Raji (cell line): ENCODE measurements around the gene PPP3CA.

Experiments
- POLR2A ChIP-seq: IDR thresholded peaks from 2 replicates; pipeline ENCODE4 v1.6.1; 2011; ENCODE audit warnings: low read depth, low read length, control low read depth; ENCODE audit not compliant: insufficient read depth

PPP3CA gene

GRCh38 chr4:101163936-101164335 lies 183.4 kb downstream of the PPP3CA start:
- TF ChIP-seq POLR2A, result no peak

- TF ChIP-seq POLR2A, result no peak
Measured at GRCh38 chr4:101162990-101163380, 184.3 kb downstream of the PPP3CA start.

- no peak for TF ChIP-seq POLR2A
Measured at GRCh38 chr4:101160792-101161592, 186.3 kb downstream of the PPP3CA start.

GRCh38 chr4:101158507-101158906 lies 188.8 kb downstream of the PPP3CA start:
- no peak for TF ChIP-seq POLR2A

GRCh38 chr4:101158134-101158482 lies 189.2 kb downstream of the PPP3CA start:
- TF ChIP-seq POLR2A, result no peak

GRCh38 chr4:101157415-101158133 lies 189.8 kb downstream of the PPP3CA start:
- TF ChIP-seq POLR2A, result no peak

GRCh38 chr4:101156619-101157310 lies 190.6 kb downstream of the PPP3CA start:
- TF ChIP-seq POLR2A, result no peak

- no peak for TF ChIP-seq POLR2A
Measured at GRCh38 chr4:101155945-101156344, 191.4 kb downstream of the PPP3CA start.

GRCh38 chr4:101155368-101155767 lies 192.0 kb downstream of the PPP3CA start:
- TF ChIP-seq POLR2A, result no peak

- TF ChIP-seq POLR2A, result no peak
Measured at GRCh38 chr4:101153653-101154052, 193.7 kb downstream of the PPP3CA start.

- TF ChIP-seq POLR2A, result no peak
Measured at GRCh38 chr4:101152521-101152920, 194.8 kb downstream of the PPP3CA start.

- no peak for TF ChIP-seq POLR2A
Measured at GRCh38 chr4:101148551-101148950, 198.8 kb downstream of the PPP3CA start.

- TF ChIP-seq POLR2A, result no peak
Measured at GRCh38 chr4:101147283-101147682, 200.0 kb downstream of the PPP3CA start.

- TF ChIP-seq POLR2A, result no peak
Measured at GRCh38 chr4:101145021-101145420, 202.3 kb downstream of the PPP3CA start.

- no peak for TF ChIP-seq POLR2A
Measured at GRCh38 chr4:101142259-101142658, 205.1 kb downstream of the PPP3CA start.

GRCh38 chr4:101141855-101142254 lies 205.5 kb downstream of the PPP3CA start:
- TF ChIP-seq POLR2A, result no peak
